Measurements from ENCODE around the gene SLC18B1. TPM values are rescaled to one million over a fixed set of nuclear protein-coding genes. Genes with fewer than 3 reads are reported as not detected.

Gene SLC18B1
- total and polyA plus RNA-seq, 9 donors, result 3.2 to 15.2 (median 9.7) TPM

DNA sequence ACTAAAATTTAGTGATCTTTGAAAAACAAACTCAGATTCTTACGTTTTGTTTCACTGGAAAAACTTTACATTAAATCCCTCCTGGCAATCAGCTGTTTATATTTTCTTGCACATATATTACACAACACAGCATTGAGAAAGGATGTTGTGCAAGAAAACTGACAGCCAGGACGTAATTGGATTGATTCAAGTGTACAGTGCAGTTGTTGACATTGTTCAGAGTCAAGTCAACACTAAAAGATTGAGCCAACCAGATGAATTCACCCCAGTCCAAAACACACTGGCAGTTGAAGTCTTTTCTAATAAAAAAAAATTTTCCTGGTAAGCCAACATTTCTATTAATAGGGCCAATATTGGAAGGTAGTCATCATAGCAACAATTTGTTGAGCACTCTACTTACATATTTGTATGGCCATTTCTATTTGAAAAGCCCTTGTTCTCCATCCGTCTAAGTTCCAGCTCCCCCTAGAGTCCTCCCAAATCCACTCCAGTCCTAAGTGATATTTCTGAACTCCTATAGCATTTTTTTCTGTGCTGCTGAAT, 63.7 kb downstream of the SLC18B1 start:
- 17 to 39% (median 28%) methylated on average over 3 of the region's 3 CpGs for WGBS, 3 donors
- H3K4me3 ChIP-seq, result no peak overlapping the region
- no peaks in the 10 kb centered on the region for H3K36me3 ChIP-seq
- H3K27ac ChIP-seq, result no peak overlapping the region
- no peak for TF ChIP-seq POLR2A (IDR thresholded peaks at IDR 0.05)
- TF ChIP-seq, protein P1, sequence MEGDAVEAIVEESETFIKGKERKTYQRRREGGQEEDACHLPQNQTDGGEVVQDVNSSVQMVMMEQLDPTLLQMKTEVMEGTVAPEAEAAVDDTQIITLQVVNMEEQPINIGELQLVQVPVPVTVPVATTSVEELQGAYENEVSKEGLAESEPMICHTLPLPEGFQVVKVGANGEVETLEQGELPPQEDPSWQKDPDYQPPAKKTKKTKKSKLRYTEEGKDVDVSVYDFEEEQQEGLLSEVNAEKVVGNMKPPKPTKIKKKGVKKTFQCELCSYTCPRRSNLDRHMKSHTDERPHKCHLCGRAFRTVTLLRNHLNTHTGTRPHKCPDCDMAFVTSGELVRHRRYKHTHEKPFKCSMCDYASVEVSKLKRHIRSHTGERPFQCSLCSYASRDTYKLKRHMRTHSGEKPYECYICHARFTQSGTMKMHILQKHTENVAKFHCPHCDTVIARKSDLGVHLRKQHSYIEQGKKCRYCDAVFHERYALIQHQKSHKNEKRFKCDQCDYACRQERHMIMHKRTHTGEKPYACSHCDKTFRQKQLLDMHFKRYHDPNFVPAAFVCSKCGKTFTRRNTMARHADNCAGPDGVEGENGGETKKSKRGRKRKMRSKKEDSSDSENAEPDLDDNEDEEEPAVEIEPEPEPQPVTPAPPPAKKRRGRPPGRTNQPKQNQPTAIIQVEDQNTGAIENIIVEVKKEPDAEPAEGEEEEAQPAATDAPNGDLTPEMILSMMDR (IDR thresholded peaks at IDR 0.05), result no peak
- no peak for TF ChIP-seq EP300 (IDR thresholded peaks at IDR 0.05)
- DNase-seq, result no peak
- no peaks in the 10 kb centered on the region for H3K9me3 ChIP-seq
- H3K27me3 ChIP-seq, result no peaks in the 10 kb centered on the region
- intact Hi-C loops (cut with DNase I), result no loop called here
- H3K4me1 ChIP-seq (ENCODE audit: insufficient read depth), result no peaks in the 10 kb centered on the region

DNA sequence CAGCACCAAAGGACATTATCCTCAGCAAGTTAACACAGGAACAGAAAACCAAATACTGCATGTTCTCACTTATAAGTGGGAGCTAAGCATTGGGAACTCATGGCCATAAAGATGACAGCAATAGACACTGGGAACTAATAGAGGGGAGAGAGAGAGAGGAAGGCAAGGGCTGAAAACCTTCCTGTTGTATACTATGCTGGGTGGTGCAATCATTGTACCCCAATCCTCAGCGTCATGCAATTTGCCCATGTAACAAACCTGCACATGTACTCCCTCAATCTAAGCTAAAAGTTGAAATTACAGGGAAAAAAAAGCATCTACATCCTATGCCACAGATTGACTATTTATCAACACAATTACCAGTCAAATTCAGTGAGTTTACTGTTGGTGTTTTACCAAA, 64.6 kb downstream of the SLC18B1 start:
- H3K27me3 ChIP-seq, result no peaks in the 10 kb centered on the region
- TF ChIP-seq POLR2A (IDR thresholded peaks at IDR 0.05) (no peak), EP300 (IDR thresholded peaks at IDR 0.05) (no peak)
- TF ChIP-seq, protein P1 (IDR thresholded peaks at IDR 0.05), result no peak
- 79 to 91% (median 84%) methylated on average over 1 of the region's 1 CpG for WGBS, 3 donors
- H3K4me3 ChIP-seq, result no peak overlapping the region
- intact Hi-C loops (cut with DNase I), result no loop called here
- H3K36me3 ChIP-seq, result no peaks in the 10 kb centered on the region
- no peaks in the 10 kb centered on the region for H3K9me3 ChIP-seq
- H3K27ac ChIP-seq, result no peak overlapping the region
- H3K4me1 ChIP-seq (ENCODE audit: insufficient read depth), result no peaks in the 10 kb centered on the region
- DNase-seq, result no peak

DNA sequence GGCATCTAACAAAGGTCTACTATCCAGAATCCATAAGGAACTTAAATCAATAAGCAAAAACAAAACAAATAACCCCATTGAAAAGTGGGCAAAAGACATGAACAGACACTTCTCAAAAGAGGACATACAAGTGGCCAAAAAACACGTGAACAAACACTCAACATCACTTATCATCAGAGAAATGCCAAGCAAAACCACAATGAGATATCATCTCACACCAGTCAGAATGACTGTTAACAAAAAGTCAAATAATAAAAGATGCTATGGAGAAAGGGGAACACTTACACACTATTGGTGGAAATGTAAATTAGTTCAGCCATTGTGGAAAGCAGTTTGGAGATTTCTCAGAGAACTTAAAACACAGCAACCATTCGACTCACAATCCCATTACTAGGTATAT, 65.2 kb downstream of the SLC18B1 start:
- no peak overlapping the region for H3K27ac ChIP-seq
- WGBS, 3 donors, result 69 to 79% (median 74%) methylated on average over 2 of the region's 2 CpGs
- no peaks in the 10 kb centered on the region for H3K9me3 ChIP-seq
- H3K4me1 ChIP-seq (ENCODE audit: insufficient read depth), result no peaks in the 10 kb centered on the region
- no peak for DNase-seq
- intact Hi-C loops (cut with DNase I), result no loop called here
- no peaks in the 10 kb centered on the region for H3K36me3 ChIP-seq
- no peak overlapping the region for H3K4me3 ChIP-seq
- TF ChIP-seq POLR2A (IDR thresholded peaks at IDR 0.05) (no peak), EP300 (IDR thresholded peaks at IDR 0.05) (no peak)
- TF ChIP-seq, protein P1 (IDR thresholded peaks at IDR 0.05), result no peak
- H3K27me3 ChIP-seq, result no peaks in the 10 kb centered on the region

DNA sequence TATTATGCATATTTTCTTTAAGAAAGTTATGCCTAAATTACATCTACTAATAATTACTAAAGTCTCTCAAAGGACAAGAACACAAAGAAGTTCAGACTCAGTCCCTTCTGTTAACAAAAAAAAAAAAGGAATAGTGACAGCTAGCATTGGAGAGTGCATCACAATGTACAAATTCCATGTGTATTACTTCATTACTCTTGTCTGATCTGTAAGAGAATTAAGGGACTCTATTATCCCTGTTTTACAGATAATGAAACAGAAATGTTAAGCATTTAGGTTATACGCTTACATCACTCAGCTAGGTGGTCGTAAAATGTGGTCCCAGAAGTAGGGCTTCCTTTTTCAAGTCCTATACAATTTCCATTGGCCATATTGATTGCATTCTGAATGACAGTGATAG, 67.4 kb downstream of the SLC18B1 start:
- 87 to 88% (median 88%) methylated on average over 2 of the region's 2 CpGs for WGBS, 3 donors
- Histone ChIP-seq H3K9me3 (no peaks in the 10 kb centered on the region), H3K36me3 (no peaks in the 10 kb centered on the region), H3K27me3 (no peaks in the 10 kb centered on the region), H3K4me3 (no peak overlapping the region), H3K4me1 (ENCODE audit: insufficient read depth) (no peaks in the 10 kb centered on the region), H3K27ac (no peak overlapping the region)
- no peak for DNase-seq
- TF ChIP-seq, protein P1 (IDR thresholded peaks at IDR 0.05), result no peak
- TF ChIP-seq EP300 (IDR thresholded peaks at IDR 0.05), result no peak
- TF ChIP-seq POLR2A (IDR thresholded peaks at IDR 0.05), result no peak
- intact Hi-C loops (cut with DNase I), result no loop called here
